ENCODE results near the gene SLBP.

SLBP gene

DNA sequence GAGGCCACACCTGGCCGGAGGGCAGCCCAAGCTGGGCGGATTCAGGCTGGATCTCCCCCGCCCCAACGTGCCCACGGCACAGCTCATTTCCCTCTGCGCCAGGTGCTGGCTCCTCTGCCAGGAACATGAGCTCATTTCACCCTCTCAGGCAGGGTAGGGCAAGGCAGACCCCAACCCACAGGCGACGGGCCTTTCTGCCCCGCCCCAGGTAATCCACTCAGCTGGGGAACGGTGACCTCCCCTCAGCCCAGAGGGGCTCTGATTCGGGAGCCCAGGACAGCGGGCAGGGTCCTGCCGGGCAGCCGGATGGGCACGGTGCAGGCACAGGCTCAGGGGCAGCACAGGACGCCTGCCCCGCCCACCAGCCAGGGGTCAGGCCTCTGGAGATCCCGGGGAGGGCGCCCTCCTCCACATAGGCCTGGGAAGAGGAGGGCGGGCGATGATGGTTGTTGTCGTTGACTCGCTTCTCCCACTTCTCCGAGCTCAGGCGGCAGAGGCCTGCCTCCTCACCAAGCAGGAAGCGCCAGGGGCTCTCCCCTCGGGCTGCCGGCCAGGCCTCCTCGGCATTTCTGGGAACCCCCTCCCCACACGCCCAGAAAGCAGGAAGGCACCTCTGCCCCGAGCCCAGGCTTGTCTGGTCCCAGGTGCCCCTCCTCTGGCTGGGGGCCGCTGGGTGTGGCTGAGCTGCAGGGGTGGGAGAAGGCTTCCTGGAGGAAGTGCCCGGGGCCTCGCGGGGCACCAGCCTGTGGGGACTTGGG, 40.3 kb upstream of the SLBP start:
- no peak overlapping the region for H3K4me3 ChIP-seq (ENCODE audit: low read depth, low read length)
- TF ChIP-seq, protein P1, sequence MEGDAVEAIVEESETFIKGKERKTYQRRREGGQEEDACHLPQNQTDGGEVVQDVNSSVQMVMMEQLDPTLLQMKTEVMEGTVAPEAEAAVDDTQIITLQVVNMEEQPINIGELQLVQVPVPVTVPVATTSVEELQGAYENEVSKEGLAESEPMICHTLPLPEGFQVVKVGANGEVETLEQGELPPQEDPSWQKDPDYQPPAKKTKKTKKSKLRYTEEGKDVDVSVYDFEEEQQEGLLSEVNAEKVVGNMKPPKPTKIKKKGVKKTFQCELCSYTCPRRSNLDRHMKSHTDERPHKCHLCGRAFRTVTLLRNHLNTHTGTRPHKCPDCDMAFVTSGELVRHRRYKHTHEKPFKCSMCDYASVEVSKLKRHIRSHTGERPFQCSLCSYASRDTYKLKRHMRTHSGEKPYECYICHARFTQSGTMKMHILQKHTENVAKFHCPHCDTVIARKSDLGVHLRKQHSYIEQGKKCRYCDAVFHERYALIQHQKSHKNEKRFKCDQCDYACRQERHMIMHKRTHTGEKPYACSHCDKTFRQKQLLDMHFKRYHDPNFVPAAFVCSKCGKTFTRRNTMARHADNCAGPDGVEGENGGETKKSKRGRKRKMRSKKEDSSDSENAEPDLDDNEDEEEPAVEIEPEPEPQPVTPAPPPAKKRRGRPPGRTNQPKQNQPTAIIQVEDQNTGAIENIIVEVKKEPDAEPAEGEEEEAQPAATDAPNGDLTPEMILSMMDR (IDR thresholded peaks at IDR 0.05; ENCODE audit: borderline replicate concordance, insufficient read depth, low read depth, low read length): no peak

DNA sequence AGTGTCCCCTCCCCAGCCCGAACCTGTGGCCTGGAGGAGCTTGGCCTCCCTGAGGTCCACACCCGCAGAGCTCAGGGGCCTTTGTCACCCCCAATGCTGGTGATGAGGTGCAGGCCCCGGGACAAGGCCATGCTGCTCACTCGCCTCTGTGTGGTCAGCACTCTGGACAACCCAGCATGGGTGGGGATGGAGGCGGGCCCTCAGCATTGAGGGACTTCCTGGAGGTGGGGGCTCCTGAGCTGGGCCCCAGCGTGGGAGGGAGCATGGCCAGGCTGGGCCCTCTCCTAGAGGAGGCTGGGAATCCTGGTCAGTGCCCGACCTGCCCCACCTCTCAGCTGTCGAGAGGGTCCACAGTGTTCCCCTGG, 39.8 kb upstream of the SLBP start:
- H3K4me3 ChIP-seq (ENCODE audit: low read depth, low read length): no peak overlapping the region
- TF ChIP-seq, protein P1 (IDR thresholded peaks at IDR 0.05; ENCODE audit: borderline replicate concordance, insufficient read depth, low read depth, low read length): no peak

DNA sequence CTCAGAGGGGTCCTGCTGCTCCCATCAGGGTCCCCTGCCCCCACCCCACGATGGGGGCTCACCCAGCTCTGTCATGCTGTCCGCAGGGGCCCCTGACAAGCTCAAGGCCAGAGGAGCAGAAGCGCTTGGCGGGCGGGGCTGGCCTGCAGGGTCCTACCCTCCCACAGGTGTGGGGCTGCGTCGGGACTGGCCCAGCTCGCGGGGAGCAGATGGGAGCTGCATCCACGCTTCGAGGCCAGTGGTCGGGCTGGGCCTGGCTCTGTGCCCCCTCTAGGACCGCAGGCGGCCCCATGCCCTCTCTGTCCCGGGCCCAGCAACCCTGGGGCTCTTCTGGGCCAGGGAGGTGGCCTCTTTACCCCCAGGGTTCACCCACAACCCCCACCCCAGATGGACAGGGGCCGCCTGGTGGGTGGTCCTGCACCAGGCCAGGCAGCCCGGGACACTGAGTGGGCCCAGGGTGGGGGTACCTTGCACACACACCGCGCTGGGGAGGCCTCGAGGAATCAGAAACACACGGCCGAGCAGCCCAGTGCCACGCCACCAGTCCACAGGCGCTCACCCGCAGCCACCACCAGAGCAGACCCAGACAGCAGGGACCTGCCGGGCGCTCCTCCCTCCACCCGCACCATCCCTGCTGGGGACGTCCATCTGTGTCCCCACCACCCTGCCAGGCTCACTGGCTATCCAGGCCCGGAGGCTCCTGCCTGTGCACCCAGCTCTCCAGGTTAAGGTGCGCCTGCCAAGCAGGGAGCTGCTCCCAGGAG, 39.2 kb upstream of the SLBP start:
- TF ChIP-seq, protein P1 (IDR thresholded peaks at IDR 0.05; ENCODE audit: borderline replicate concordance, insufficient read depth, low read depth, low read length): no peak
- H3K4me3 ChIP-seq (ENCODE audit: low read depth, low read length): no peak overlapping the region

DNA sequence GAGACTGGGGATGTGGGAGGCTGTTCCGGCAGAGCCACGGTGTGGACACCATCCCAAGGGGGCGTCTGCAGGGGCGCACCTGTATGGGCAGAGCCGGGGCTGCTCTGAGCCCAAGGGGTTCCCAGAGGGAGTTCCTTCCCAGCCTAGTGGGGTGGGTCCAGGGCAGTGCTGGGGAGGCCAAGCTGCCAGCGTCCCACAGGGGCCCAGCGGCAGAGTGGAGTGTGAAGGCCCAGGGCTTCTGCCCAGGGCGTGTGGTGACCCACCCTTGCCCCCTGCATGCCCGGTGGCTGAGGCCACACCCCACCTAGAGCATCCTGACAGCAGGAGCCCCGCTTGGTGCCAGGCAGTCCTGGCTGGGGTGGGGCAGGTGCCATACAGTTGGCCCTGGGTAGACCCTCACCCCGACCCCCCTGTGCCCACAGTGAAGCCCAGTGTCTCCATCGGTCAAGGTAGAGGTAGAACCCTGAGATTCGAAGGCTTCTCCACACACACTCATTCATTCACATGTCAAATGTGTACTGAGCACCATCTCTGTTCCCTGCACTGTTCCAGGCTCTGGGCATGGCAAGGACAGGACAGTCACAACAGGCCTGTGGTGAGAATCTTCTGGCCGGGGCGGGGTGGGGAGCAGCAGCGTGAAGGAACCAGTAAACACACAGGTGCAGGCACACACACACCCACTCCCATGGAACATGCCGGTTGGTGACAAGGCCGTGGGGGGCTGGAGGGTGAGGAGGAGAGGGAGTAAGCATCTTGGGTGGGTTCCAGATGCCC, 38.4 kb upstream of the SLBP start:
- H3K4me3 ChIP-seq (ENCODE audit: low read depth, low read length): no peak overlapping the region
- TF ChIP-seq, protein P1 (IDR thresholded peaks at IDR 0.05; ENCODE audit: borderline replicate concordance, insufficient read depth, low read depth, low read length): no peak

DNA sequence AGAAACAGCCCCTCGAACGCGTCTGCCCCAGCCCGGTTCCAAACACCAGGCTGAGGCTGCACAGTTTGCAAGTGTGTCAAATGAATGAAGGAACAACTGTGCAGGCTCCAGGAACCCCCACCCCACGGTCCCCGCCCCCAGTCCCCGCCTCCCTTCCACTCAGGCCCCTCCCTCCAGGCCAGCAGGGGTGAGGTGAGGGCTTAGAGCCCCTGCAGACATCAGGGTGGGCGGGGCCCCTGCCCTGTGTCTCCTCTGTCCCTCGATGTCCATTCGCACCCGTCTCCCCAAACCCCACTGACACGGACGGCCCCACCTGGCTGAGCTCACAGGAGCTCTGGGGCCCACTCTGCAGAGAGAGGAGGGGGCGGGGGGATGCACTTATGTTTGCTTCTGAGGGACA, 37.7 kb upstream of the SLBP start:
- TF ChIP-seq, protein P1 (IDR thresholded peaks at IDR 0.05; ENCODE audit: borderline replicate concordance, insufficient read depth, low read depth, low read length): no peak
- no peak overlapping the region for H3K4me3 ChIP-seq (ENCODE audit: low read depth, low read length)

DNA sequence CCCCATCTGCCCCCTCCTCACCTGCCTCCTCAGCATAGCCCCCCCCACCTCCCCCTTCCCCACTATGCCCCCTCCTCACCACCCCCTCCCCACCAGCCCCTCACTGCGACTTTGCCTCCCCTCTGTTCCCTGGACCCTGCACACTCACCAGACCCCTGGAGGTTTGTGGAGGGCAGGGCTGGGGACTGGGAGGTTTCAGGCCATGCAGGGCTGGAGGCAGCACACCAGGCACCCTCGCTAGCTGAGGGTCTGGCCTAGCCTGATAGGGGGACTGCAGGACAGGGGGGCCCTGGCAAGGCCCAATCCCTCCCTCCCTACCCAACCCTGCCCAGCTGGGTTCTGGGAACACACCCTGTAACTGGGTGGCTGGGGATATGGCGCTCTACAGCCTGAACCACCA, 37.3 kb upstream of the SLBP start:
- TF ChIP-seq, protein P1 (IDR thresholded peaks at IDR 0.05; ENCODE audit: borderline replicate concordance, insufficient read depth, low read depth, low read length): no peak
- H3K4me3 ChIP-seq (ENCODE audit: low read depth, low read length): no peak overlapping the region

All from GM12875 (cell line).